IMR-90 (cell line): ENCODE measurements around the gene SASH1. TPM values are rescaled to one million over a fixed set of nuclear protein-coding genes. Genes with fewer than 3 reads are reported as not detected.

Experiments
- ATAC-seq: fragments of 200-7000 bp; cut with Tn5 transposase; 2 replicates; pipeline ENCODE4 v1.9.1; 2020; ENCODE audit warnings: low read depth, mild to moderate bottlenecking, moderate library complexity
- BruUV-seq: library from RNA; stranded (reverse); fragments of 400-500 nt; replicated peaks from 2 replicates; lab custom pipeline; 2021; lab: Mats Ljungman, UMichigan
- CTCF ChIA-PET: fragments of 300-600 bp; formaldehyde crosslinking; extraction: SDS; loops from one replicate; lab custom pipeline; 2021; ENCODE audit warnings: antibody characterized with exemption; lab: Yijun Ruan, JAX
- POLR2A ChIA-PET: fragments of 300-600 bp; sonication (Branson Sonifier 250); formaldehyde crosslinking; loops from one replicate; lab custom pipeline; 2022; ENCODE audit warnings: antibody characterized with exemption; ENCODE audit not compliant: unreplicated experiment; lab: Charles Lee
- DNase-seq: peaks from one replicate; pipeline ENCODE4 v3.0.0; 2013
- H2AFZ ChIP-seq: replicated peaks from 2 replicates; pipeline ENCODE3; 2013; ENCODE audit warnings: low read length, mild to moderate bottlenecking; ENCODE audit not compliant: poor library complexity
- H2AK5ac ChIP-seq: 2 replicates; pipeline ENCODE4 v1.6.1; 2013; ENCODE audit warnings: low read depth, low read length, inconsistent platforms
- H2AK9ac ChIP-seq: replicated peaks from 2 replicates; pipeline ENCODE3; 2013; ENCODE audit warnings: mild to moderate bottlenecking, low read depth, low read length, moderate library complexity; ENCODE audit not compliant: poor library complexity
- H2BK120ac ChIP-seq: 2 replicates; pipeline ENCODE4 v1.6.1; 2013; ENCODE audit warnings: low read depth, low read length, inconsistent platforms
- H2BK15ac ChIP-seq: 3 replicates; pipeline ENCODE4 v1.6.1; 2013; ENCODE audit warnings: low read depth, low read length, inconsistent platforms
- H2BK20ac ChIP-seq: 2 replicates; pipeline ENCODE4 v1.6.1; 2013; ENCODE audit warnings: low read depth, mild to moderate bottlenecking, inconsistent platforms, low read length, moderate library complexity
- H2BK5ac ChIP-seq: 2 replicates; pipeline ENCODE4 v1.6.1; 2013; ENCODE audit warnings: mild to moderate bottlenecking, low read depth, low read length, inconsistent platforms; ENCODE audit not compliant: poor library complexity, severe bottlenecking
- H3K14ac ChIP-seq: replicated peaks from 2 replicates; pipeline ENCODE4 v1.6.1; 2013; ENCODE audit warnings: low read depth, low read length, inconsistent platforms
- H3K18ac ChIP-seq: 2 replicates; pipeline ENCODE4 v1.6.1; 2013; ENCODE audit warnings: low read depth, low read length, control low read depth
- H3K23ac ChIP-seq: 2 replicates; pipeline ENCODE4 v1.6.1; 2013; ENCODE audit warnings: low read depth, low read length, inconsistent platforms
- H3K27ac ChIP-seq: 2 replicates; pipeline ENCODE4 v1.5.1; 2013; ENCODE audit warnings: mild to moderate bottlenecking, control low read depth, low read length; ENCODE audit not compliant: insufficient read depth
- H3K27me3 ChIP-seq: 2 replicates; pipeline ENCODE4 v1.6.1; 2013; ENCODE audit warnings: low read length; ENCODE audit not compliant: control insufficient read depth, insufficient read depth
- H3K36me3 ChIP-seq: 2 replicates; pipeline ENCODE4 v1.6.1; 2013; ENCODE audit warnings: low read length, mixed read lengths; ENCODE audit not compliant: control insufficient read depth, insufficient read depth
- H3K4ac ChIP-seq: 2 replicates; pipeline ENCODE4 v1.6.1; 2013; ENCODE audit warnings: low read depth, low read length, inconsistent platforms
- H3K4me1 ChIP-seq: 2 replicates; pipeline ENCODE4 v1.6.1; 2013; ENCODE audit warnings: low read length, mixed read lengths; ENCODE audit not compliant: control insufficient read depth, insufficient read depth
- H3K4me2 ChIP-seq: 2 replicates; pipeline ENCODE4 v1.6.1; 2013; ENCODE audit warnings: low read depth, mild to moderate bottlenecking, control low read depth, low read length, moderate library complexity
- H3K4me3 ChIP-seq: 2 replicates; pipeline ENCODE4 v1.5.1; 2013; ENCODE audit warnings: low read depth, mild to moderate bottlenecking, control low read depth, low read length, moderate library complexity; ENCODE audit not compliant: insufficient read depth
- H3K56ac ChIP-seq: 2 replicates; pipeline ENCODE4 v1.6.1; 2013; ENCODE audit warnings: low read length, inconsistent platforms; ENCODE audit not compliant: insufficient read depth; ENCODE audit errors: extremely low read depth
- H3K79me1 ChIP-seq, 2 experiments: 2 replicates each; pipeline ENCODE4 v1.6.1; 2013; ENCODE audit warnings: low read length in 2 of 2, inconsistent platforms in 1 of 2, low read depth in 1 of 2
- H3K9ac ChIP-seq: 2 replicates; pipeline ENCODE4 v1.6.1; 2013; ENCODE audit warnings: low read depth, low read length, control low read depth
- H3K9me1 ChIP-seq: 2 replicates; pipeline ENCODE4 v1.6.1; 2013; ENCODE audit warnings: low read length, inconsistent platforms; ENCODE audit not compliant: insufficient read depth
- H3K9me3 ChIP-seq: 2 replicates; pipeline ENCODE4 v1.6.1; 2013; ENCODE audit warnings: low read length; ENCODE audit not compliant: control insufficient read depth, insufficient read depth
- H4K20me1 ChIP-seq: 2 replicates; pipeline ENCODE4 v1.6.1; 2013; ENCODE audit warnings: low read length, inconsistent platforms; ENCODE audit not compliant: insufficient read depth
- H4K5ac ChIP-seq: 2 replicates; pipeline ENCODE4 v1.6.1; 2013; ENCODE audit warnings: mild to moderate bottlenecking, low read depth, low read length, control low read depth
- H4K8ac ChIP-seq, 2 experiments: 2 replicates each; pipeline ENCODE4 v1.6.1; 2013; ENCODE audit warnings: low read depth in 2 of 2, low read length in 2 of 2, control low read depth in 1 of 2, inconsistent platforms in 1 of 2
- H4K91ac ChIP-seq: 2 replicates; pipeline ENCODE4 v1.6.1; 2013; ENCODE audit warnings: low read depth, low read length, inconsistent platforms; ENCODE audit not compliant: insufficient read depth
- BHLHE40 ChIP-seq: fragments of 150-350 bp; IDR thresholded peaks from 2 replicates; pipeline ENCODE4 v1.6.1; 2016; ENCODE audit warnings: mild to moderate bottlenecking, low read depth, low read length
- CEBPB ChIP-seq: IDR thresholded peaks from 2 replicates; pipeline ENCODE4 v1.6.1; 2012; ENCODE audit warnings: low read depth, low read length, improper control_type of control experiment
- CHD1 ChIP-seq: IDR thresholded peaks from 2 replicates; pipeline ENCODE4 v1.6.1; 2012; ENCODE audit warnings: low read depth, low read length, improper control_type of control experiment
- FOS ChIP-seq: fragments of 150-350 bp; IDR thresholded peaks from 2 replicates; pipeline ENCODE4 v1.6.1; 2016; ENCODE audit warnings: low read depth, low read length
- MAFK ChIP-seq: IDR thresholded peaks from 2 replicates; pipeline ENCODE4 v1.6.1; 2012; ENCODE audit warnings: low read depth, low read length, improper control_type of control experiment
- MAZ ChIP-seq: IDR thresholded peaks from 2 replicates; pipeline ENCODE4 v1.6.1; 2012; ENCODE audit warnings: low read depth, mild to moderate bottlenecking, low read length, improper control_type of control experiment, moderate library complexity, borderline replicate concordance
- MXI1 ChIP-seq: IDR thresholded peaks from 2 replicates; pipeline ENCODE4 v1.6.1; 2012; ENCODE audit warnings: low read depth, mild to moderate bottlenecking, low read length, moderate library complexity, borderline replicate concordance
- NFE2L2 ChIP-seq: fragments of 150-350 bp; IDR thresholded peaks from 2 replicates; pipeline ENCODE4 v1.6.1; 2016; ENCODE audit warnings: low read depth, mild to moderate bottlenecking, low read length
- POLR2A ChIP-seq: IDR thresholded peaks from 2 replicates; pipeline ENCODE4 v1.6.1; 2012; ENCODE audit warnings: mild to moderate bottlenecking, low read depth, low read length
- RAD21 ChIP-seq: IDR thresholded peaks from 2 replicates; pipeline ENCODE4 v1.6.1; 2012; ENCODE audit warnings: low read length, improper control_type of control experiment
- RCOR1 ChIP-seq: IDR thresholded peaks from 2 replicates; pipeline ENCODE4 v1.6.1; 2012; ENCODE audit warnings: mild to moderate bottlenecking, low read length, improper control_type of control experiment; ENCODE audit not compliant: insufficient replicate concordance
- RFX5 ChIP-seq: IDR thresholded peaks from 2 replicates; pipeline ENCODE4 v1.8.0; 2012; ENCODE audit warnings: low read depth, mild to moderate bottlenecking, low read length, moderate library complexity
- SMC3 ChIP-seq: fragments of 150-350 bp; IDR thresholded peaks from 2 replicates; pipeline ENCODE4 v1.6.1; 2016; ENCODE audit warnings: low read depth, mild to moderate bottlenecking, antibody characterized with exemption, low read length, moderate library complexity
- WGBS, 2 experiments: methylation state at CpG; one replicate each; pipeline versions ENCODE4 v1.1.5 to v1.1.7; 2013; ENCODE audit warnings: missing lambda C conversion rate in 2 of 2; ENCODE audit not compliant: insufficient read length in 1 of 2; ENCODE audit errors: extremely low coverage in 2 of 2; 5-methylcytosine and 5-hydroxymethylcytosine counted together
- dilution Hi-C: fragments of 300-500 bp; cut with HindIII; formaldehyde crosslinking; loops from one replicate; pipeline ENCODE4 v1.14.3; 2018; ENCODE audit warnings: low sequenced_read_pairs; ENCODE audit not compliant: unreplicated experiment
- in situ Hi-C: fragments of 300-500 bp; cut with MboI; formaldehyde crosslinking; loops from 3 replicates; pipeline ENCODE4 v1.14.3; 2019; ENCODE audit warnings: low sequenced_read_pairs, inconsistent platforms, mixed read lengths
- intact Hi-C: fragments of 100-400 bp; cut with micrococcal nuclease; formaldehyde crosslinking; loops from 2 replicates; pipeline ENCODE4 v1.10.0; 2022
- polyA plus RNA-seq, 3 experiments: library from polyadenylated mRNA; depleted of rRNA; stranded (reverse); fragments of >200 nt; gene quantifications; 2 replicates each; pipeline ENCODE4 v1.2.3, GENCODE V29; 2012; ENCODE audit warnings: low replicate concordance in 1 of 3
- total RNA-seq: library from RNA; depleted of rRNA; stranded (reverse); fragments of >200 nt; gene quantifications from 2 replicates; pipeline ENCODE4 v1.2.3, GENCODE V29; 2012
- TF ChIP-seq, protein P1 (sequence below): fragments of 150-350 bp; IDR thresholded peaks from 2 replicates; pipeline ENCODE4 v1.6.1; 2016; ENCODE audit warnings: low read depth, mild to moderate bottlenecking, low read length, moderate library complexity, borderline replicate concordance
- TF ChIP-seq, protein P2 (sequence below): fragments of 150-350 bp; IDR thresholded peaks from 2 replicates; pipeline ENCODE4 v1.6.1; 2017; ENCODE audit warnings: mild to moderate bottlenecking, antibody characterized with exemption, low read length, low read depth
- TF ChIP-seq, protein P3 (sequence below): conservative IDR thresholded peaks from 2 replicates; pipeline ENCODE4 v1.5.1; 2012; ENCODE audit warnings: mild to moderate bottlenecking, low read depth, low read length, improper control_type of control experiment

The SASH1 gene
- total and polyA plus RNA-seq, 2 of the 4 experiments (the other 2 are of a cell fraction) = 11.6 to 16.5 TPM

DNA sequence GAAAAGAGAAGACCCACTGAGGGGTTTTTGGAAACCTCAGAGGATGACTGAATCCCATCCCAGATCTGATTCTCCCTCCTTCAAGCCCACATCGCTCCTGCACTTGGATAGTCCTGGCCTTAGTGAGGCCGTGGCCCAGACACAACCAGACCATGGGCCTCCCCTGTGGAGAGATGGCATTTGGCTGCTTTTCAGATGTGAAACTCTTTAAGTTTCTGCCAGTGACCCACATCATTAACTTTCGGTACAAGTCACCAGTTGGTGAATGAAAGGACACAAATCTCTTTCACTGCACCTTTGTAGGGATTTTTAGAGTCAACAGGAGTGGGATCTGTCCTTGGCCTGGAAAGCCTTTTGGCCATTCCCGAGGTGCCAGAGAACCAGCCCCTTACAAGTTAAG is 116.6 kb downstream of the SASH1 start:
- 0 out of 2 replicates have a peak overlapping the region, but pooled peaks have one; percentile 15 for H2BK120ac ChIP-seq

More for the DNA sequence above, 116.6 kb downstream of the SASH1 start:
- in situ Hi-C loops (no loop called here), intact Hi-C loops (no loop called here), dilution Hi-C loops (no loop called here)
- no peak overlapping the region for H3K9ac ChIP-seq
- H3K56ac ChIP-seq = no peak overlapping the region
- no peak overlapping the region for H2AK9ac ChIP-seq
- no peak for ATAC-seq
- H3K14ac ChIP-seq = 0 out of 2 replicates have a peak overlapping the region, but pooled peaks have one; percentile 8
- H3K27ac ChIP-seq = no peak overlapping the region
- no peak for DNase-seq
- no peak overlapping the region for H3K4me3 ChIP-seq
- H3K18ac ChIP-seq = no peak overlapping the region
- no CpG with 5 or more reads among the region's 4 CpGs for WGBS, 2 experiments
- no peak overlapping the region for H2AFZ ChIP-seq
- H4K20me1 ChIP-seq = no peaks in the 10 kb centered on the region
- peaks cover 18% of the 10 kb centered on the region for H3K4me1 ChIP-seq
- H4K8ac ChIP-seq = no peak overlapping the region
- peak overlapping the region; percentile 51 for H3K4ac ChIP-seq
- H3K79me1 ChIP-seq = peaks cover 9 to 64% of the 10 kb centered on the region in 2 experiments
- 0 out of 2 replicates have a peak overlapping the region, but pooled peaks have one; percentile 25 for H4K91ac ChIP-seq
- H2BK20ac ChIP-seq = no peak overlapping the region
- CTCF ChIA-PET = interaction anchor here (0.6 kb wide), 1 partner anchor 254 kb away, joined by 4 read pairs; no protein-coding TSS in a partner anchor
- H4K5ac ChIP-seq = no peak overlapping the region
- no peaks in the 10 kb centered on the region for H3K9me3 ChIP-seq
- no TSS peak for BruUV-seq
- POLR2A ChIA-PET = no interaction called here
- no peaks in the 10 kb centered on the region for H3K36me3 ChIP-seq
- H3K9me1 ChIP-seq = peaks cover 12% of the 10 kb centered on the region
- no peak overlapping the region for H3K23ac ChIP-seq
- no peak overlapping the region for H2BK15ac ChIP-seq
- H3K4me2 ChIP-seq = no peak overlapping the region
- H3K27me3 ChIP-seq = no peaks in the 10 kb centered on the region
- TF ChIP-seq MXI1 (no peak), SMC3 (no peak), BHLHE40 (no peak), POLR2A (no peak), NFE2L2 (no peak), CEBPB (no peak), CHD1 (no peak), MAFK (no peak), RAD21 (no peak), RCOR1 (no peak), MAZ (no peak), RFX5 (no peak), FOS (no peak)
- TF ChIP-seq, protein P1, sequence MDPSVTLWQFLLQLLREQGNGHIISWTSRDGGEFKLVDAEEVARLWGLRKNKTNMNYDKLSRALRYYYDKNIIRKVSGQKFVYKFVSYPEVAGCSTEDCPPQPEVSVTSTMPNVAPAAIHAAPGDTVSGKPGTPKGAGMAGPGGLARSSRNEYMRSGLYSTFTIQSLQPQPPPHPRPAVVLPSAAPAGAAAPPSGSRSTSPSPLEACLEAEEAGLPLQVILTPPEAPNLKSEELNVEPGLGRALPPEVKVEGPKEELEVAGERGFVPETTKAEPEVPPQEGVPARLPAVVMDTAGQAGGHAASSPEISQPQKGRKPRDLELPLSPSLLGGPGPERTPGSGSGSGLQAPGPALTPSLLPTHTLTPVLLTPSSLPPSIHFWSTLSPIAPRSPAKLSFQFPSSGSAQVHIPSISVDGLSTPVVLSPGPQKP = no peak
- TF ChIP-seq, protein P2, sequence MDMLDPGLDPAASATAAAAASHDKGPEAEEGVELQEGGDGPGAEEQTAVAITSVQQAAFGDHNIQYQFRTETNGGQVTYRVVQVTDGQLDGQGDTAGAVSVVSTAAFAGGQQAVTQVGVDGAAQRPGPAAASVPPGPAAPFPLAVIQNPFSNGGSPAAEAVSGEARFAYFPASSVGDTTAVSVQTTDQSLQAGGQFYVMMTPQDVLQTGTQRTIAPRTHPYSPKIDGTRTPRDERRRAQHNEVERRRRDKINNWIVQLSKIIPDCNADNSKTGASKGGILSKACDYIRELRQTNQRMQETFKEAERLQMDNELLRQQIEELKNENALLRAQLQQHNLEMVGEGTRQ = no peak
- TF ChIP-seq, protein P3, sequence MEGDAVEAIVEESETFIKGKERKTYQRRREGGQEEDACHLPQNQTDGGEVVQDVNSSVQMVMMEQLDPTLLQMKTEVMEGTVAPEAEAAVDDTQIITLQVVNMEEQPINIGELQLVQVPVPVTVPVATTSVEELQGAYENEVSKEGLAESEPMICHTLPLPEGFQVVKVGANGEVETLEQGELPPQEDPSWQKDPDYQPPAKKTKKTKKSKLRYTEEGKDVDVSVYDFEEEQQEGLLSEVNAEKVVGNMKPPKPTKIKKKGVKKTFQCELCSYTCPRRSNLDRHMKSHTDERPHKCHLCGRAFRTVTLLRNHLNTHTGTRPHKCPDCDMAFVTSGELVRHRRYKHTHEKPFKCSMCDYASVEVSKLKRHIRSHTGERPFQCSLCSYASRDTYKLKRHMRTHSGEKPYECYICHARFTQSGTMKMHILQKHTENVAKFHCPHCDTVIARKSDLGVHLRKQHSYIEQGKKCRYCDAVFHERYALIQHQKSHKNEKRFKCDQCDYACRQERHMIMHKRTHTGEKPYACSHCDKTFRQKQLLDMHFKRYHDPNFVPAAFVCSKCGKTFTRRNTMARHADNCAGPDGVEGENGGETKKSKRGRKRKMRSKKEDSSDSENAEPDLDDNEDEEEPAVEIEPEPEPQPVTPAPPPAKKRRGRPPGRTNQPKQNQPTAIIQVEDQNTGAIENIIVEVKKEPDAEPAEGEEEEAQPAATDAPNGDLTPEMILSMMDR = no peak
- no peak overlapping the region for H2BK5ac ChIP-seq
- H2AK5ac ChIP-seq = no peak overlapping the region
